Activated CD4-positive, alpha-beta T cell treated with anti-CD3 and anti-CD28 coated beads for 4 hours (primary cell): ENCODE data around the gene SOX13.
A peak's percentile ranks its signal among the peaks of the same experiment; 100 is the strongest.

Source experiments
- DNase-seq, 2 donors: peaks; one replicate each; pipeline ENCODE4 v3.0.0-alpha.2; 2020

The SOX13 gene

GRCh38 chr1:204108312-204109141, 35.6 kb downstream of the SOX13 start:
- no peak for DNase-seq

- no peak for DNase-seq
These were observed 38.1 kb downstream of the SOX13 start for GRCh38 chr1:204110894-204111633.

- no peak for DNase-seq
These were observed 40.2 kb downstream of the SOX13 start for GRCh38 chr1:204112876-204113730.

- no peak for DNase-seq
These were observed 41.0 kb downstream of the SOX13 start for GRCh38 chr1:204113896-204114295.

GRCh38 chr1:204114606-204115005, 41.7 kb downstream of the SOX13 start:
- DNase-seq = no peak

- no peak for DNase-seq
These were observed 42.2 kb downstream of the SOX13 start for GRCh38 chr1:204115116-204115515.

- DNase-seq = no peak
These were observed 43.6 kb downstream of the SOX13 start for GRCh38 chr1:204116539-204116938.

GRCh38 chr1:204121840-204122555, 49.1 kb downstream of the SOX13 start:
- no peak for DNase-seq

- no peak for DNase-seq
These were observed 50.5 kb downstream of the SOX13 start for GRCh38 chr1:204123376-204123775.

GRCh38 chr1:204124639-204125038, 51.7 kb downstream of the SOX13 start:
- DNase-seq = no peak

- DNase-seq = no peak
These were observed 52.9 kb downstream of the SOX13 start for GRCh38 chr1:204125759-204126351.

GRCh38 chr1:204126386-204126785, 53.5 kb downstream of the SOX13 start:
- no peak for DNase-seq

GRCh38 chr1:204126956-204127355, 54.0 kb downstream of the SOX13 start:
- no peak for DNase-seq

- no peak for DNase-seq
These were observed 54.8 kb downstream of the SOX13 start for GRCh38 chr1:204127597-204128242.

- no peak for DNase-seq
These were observed 55.6 kb downstream of the SOX13 start for GRCh38 chr1:204128464-204128963.

- DNase-seq = peak; percentile 35 to 53
These were observed 56.3 kb downstream of the SOX13 start for GRCh38 chr1:204128964-204129896.

GRCh38 chr1:204130178-204130577, 57.3 kb downstream of the SOX13 start:
- DNase-seq = no peak

- DNase-seq = no peak
These were observed 58.3 kb downstream of the SOX13 start for GRCh38 chr1:204130981-204131892.

GRCh38 chr1:204131978-204132377, 59.1 kb downstream of the SOX13 start:
- no peak for DNase-seq
